A673 (cell line): ENCODE measurements around the gene GLRA1.

ENCODE experiments used
- EZH2 ChIP-seq: fragments of 200-600 bp; sonication (generic); IDR thresholded peaks from 2 replicates; pipeline ENCODE4 v1.6.1; 2017; ENCODE audit warnings: borderline replicate concordance, low read depth, mild to moderate bottlenecking, mixed read lengths, antibody characterized with exemption, low read length; ENCODE audit not compliant: poor library complexity, severe bottlenecking
- TF ChIP-seq, protein P1 (sequence below): fragments of 300-800, 200-600 bp; sonication (generic); conservative IDR thresholded peaks from 2 replicates; pipeline ENCODE4 v1.5.1; 2017; ENCODE audit warnings: low read depth, mild to moderate bottlenecking, antibody characterized with exemption, low read length, moderate library complexity, mixed read lengths

GRCh38 chr5:151925340-151925739 lies 689 bp upstream of the GLRA1 start:
- TF ChIP-seq, protein P1, sequence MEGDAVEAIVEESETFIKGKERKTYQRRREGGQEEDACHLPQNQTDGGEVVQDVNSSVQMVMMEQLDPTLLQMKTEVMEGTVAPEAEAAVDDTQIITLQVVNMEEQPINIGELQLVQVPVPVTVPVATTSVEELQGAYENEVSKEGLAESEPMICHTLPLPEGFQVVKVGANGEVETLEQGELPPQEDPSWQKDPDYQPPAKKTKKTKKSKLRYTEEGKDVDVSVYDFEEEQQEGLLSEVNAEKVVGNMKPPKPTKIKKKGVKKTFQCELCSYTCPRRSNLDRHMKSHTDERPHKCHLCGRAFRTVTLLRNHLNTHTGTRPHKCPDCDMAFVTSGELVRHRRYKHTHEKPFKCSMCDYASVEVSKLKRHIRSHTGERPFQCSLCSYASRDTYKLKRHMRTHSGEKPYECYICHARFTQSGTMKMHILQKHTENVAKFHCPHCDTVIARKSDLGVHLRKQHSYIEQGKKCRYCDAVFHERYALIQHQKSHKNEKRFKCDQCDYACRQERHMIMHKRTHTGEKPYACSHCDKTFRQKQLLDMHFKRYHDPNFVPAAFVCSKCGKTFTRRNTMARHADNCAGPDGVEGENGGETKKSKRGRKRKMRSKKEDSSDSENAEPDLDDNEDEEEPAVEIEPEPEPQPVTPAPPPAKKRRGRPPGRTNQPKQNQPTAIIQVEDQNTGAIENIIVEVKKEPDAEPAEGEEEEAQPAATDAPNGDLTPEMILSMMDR = no peak
- no peak for TF ChIP-seq EZH2
